GM23248 (cell line): Measurements from ENCODE around the gene MROH7. TPM values are rescaled to one million over a fixed set of nuclear protein-coding genes. Genes with fewer than 3 reads are reported as not detected.
"Not testable (repeated sequence)": the region's sequence is repeated elsewhere in the genome, so short reads cannot be mapped to it uniquely, and the experiment has no call there.

Experiments used
- DNase-seq: peaks from one replicate; pipeline ENCODE4 v3.0.0-alpha.2; 2015
- H2AFZ ChIP-seq: fragments of 200-600 bp; sonication (generic); 2 replicates; pipeline ENCODE4 v1.6.1; 2016; ENCODE audit warnings: antibody characterized with exemption
- H3F3A ChIP-seq: fragments of 200-600 bp; sonication (generic); 2 replicates; pipeline ENCODE4 v1.6.1; 2016; ENCODE audit warnings: mild to moderate bottlenecking, antibody characterized with exemption, mixed run types; ENCODE audit not compliant: insufficient read depth
- H3K27ac ChIP-seq: fragments of 200-600 bp; sonication (generic); 2 replicates; pipeline ENCODE4 v1.5.1; 2016; ENCODE audit warnings: mild to moderate bottlenecking
- H3K27me3 ChIP-seq: fragments of 200-600 bp; sonication (generic); replicated peaks from 2 replicates; pipeline ENCODE4 v1.6.1; 2016; ENCODE audit warnings: mild to moderate bottlenecking; ENCODE audit not compliant: insufficient read depth
- H3K36me3 ChIP-seq: fragments of 200-600 bp; sonication (generic); 2 replicates; pipeline ENCODE4 v1.6.1; 2016; ENCODE audit warnings: low read depth, mild to moderate bottlenecking
- H3K4me1 ChIP-seq: fragments of 200-600 bp; sonication (generic); 2 replicates; pipeline ENCODE4 v1.6.1; 2016; ENCODE audit warnings: mild to moderate bottlenecking; ENCODE audit not compliant: insufficient read depth
- H3K4me2 ChIP-seq: fragments of 200-600 bp; sonication (generic); one replicate; pipeline ENCODE4 v1.6.1; 2016; ENCODE audit warnings: mild to moderate bottlenecking; ENCODE audit not compliant: unreplicated experiment
- H3K4me3 ChIP-seq: fragments of 200-600 bp; sonication (generic); 2 replicates; pipeline ENCODE4 v1.5.1; 2016; ENCODE audit warnings: mild to moderate bottlenecking
- H3K79me2 ChIP-seq: fragments of 200-600 bp; sonication (generic); 2 replicates; pipeline ENCODE4 v1.6.1; 2016; ENCODE audit warnings: mild to moderate bottlenecking; ENCODE audit not compliant: insufficient read depth
- H3K9ac ChIP-seq: fragments of 200-600 bp; sonication (generic); 2 replicates; pipeline ENCODE4 v1.6.1; 2016; ENCODE audit warnings: mild to moderate bottlenecking
- H3K9me2 ChIP-seq: fragments of 200-600 bp; sonication (generic); 2 replicates; pipeline ENCODE4 v1.6.1; 2016; ENCODE audit warnings: mixed run types, mild to moderate bottlenecking, moderate library complexity; ENCODE audit not compliant: insufficient read depth
- H3K9me3 ChIP-seq: fragments of 200-600 bp; sonication (generic); one replicate; pipeline ENCODE4 v1.6.1; 2017; ENCODE audit warnings: low read depth
- H4K20me1 ChIP-seq: fragments of 200-600 bp; sonication (generic); 2 replicates; pipeline ENCODE4 v1.6.0; 2016; ENCODE audit not compliant: insufficient read depth
- EZH2 ChIP-seq: fragments of 200-600 bp; sonication (generic); IDR thresholded peaks from 2 replicates; pipeline ENCODE4 v1.6.1; 2018; ENCODE audit warnings: antibody characterized with exemption, mild to moderate bottlenecking; ENCODE audit not compliant: insufficient read depth, poor library complexity, severe bottlenecking
- EZH2phosphoT487 ChIP-seq: fragments of 200-600 bp; sonication (generic); IDR thresholded peaks from 2 replicates; pipeline ENCODE4 v1.6.1; 2018; ENCODE audit warnings: antibody characterized with exemption, moderate library complexity, mild to moderate bottlenecking, low read depth; ENCODE audit not compliant: insufficient read depth
- WGBS, 2 experiments: methylation state at CpG; one replicate each; pipeline ENCODE4 v1.1.6; 2015 to 2017; ENCODE audit warnings: low lambda C conversion rate in 2 of 2, low coverage in 1 of 2; ENCODE audit errors: missing lambda C conversion rate in 2 of 2; 5-methylcytosine and 5-hydroxymethylcytosine counted together
- in situ Hi-C: fragments of 300-500 bp; cut with MboI; formaldehyde crosslinking; loops from 2 replicates; pipeline ENCODE4 v1.15.0; 2020
- polyA plus RNA-seq: library from polyadenylated mRNA; unstranded; fragments of >200 nt; fragmentation: Nextera tagmentation; extraction: Ambion mirVana; gene quantifications from 2 replicates; pipeline ENCODE4 v1.2.1, GENCODE V29; 2016
- total RNA-seq: library from RNA; depleted of rRNA; stranded (reverse); fragments of >200 nt; shearing (Covaris generic); gene quantifications from 2 replicates; pipeline ENCODE4 v1.2.3, GENCODE V29; 2014

The MROH7 gene
- total and polyA plus RNA-seq, 2 experiments from 2014 or later: 0.13 to 0.65 TPM

DNA sequence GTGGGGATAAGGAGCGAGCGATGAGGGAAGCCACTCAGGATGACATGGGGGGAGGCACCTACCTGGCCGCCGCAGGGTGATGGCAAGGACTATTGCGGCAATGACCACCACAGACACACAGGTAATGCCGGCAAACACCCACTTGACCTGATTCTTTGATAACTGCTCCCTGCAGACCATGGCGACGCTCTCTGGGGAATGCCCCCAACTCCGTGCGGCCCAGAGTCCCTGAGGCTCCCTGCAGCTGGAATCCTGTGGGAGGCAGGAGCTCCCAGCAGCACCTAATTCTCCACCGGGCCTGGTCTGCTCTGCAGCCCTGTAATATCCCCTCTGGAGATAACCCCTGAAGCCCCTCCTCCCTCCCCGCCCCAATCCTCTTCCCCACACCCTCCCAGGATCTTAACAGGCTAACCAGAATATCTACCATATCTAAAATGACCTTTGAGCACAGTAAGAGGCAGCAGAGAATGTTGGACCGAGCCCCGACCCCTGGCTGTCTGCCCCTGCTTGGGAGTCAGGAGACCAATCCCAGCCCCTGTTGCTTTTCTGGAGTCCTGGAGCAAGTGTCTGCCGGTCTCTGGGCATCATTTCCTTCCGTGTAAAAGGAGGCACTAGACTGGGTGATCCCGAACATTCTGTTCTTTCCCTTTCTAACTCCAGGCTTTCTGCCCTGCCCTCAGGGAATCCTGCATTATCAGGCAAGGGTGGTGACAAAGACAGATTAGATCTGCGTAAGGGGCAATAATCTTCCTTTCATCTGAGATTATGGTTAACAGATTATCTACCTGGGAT, 18.2 kb upstream of the MROH7 start, which contains the start of gene FAM151A:
Gene FAM151A, minus strand, starts transcription at position 310 of the 792 bp plus-strand sequence. Its CDS starts 130 bp downstream, at position 180.
- no peaks in the 10 kb centered on the region for H3K9me2 ChIP-seq
- no peak within 1 kb of the TSS for H3K4me2 ChIP-seq
- no peaks in the 10 kb centered on the region for H3K9me3 ChIP-seq
- H3K4me1 ChIP-seq: no peaks in the 10 kb centered on the region
- no peak within 1 kb of the TSS for H3K27ac ChIP-seq
- TF ChIP-seq EZH2phosphoT487: no peak
- TF ChIP-seq EZH2: no peak
- no peaks in the 10 kb centered on the region for H3K36me3 ChIP-seq
- no peak within 1 kb of the TSS for H3K4me3 ChIP-seq
- no peak for DNase-seq
- no peaks in the 10 kb centered on the region for H3K79me2 ChIP-seq
- 66 to 68% methylated on average over 18 of the region's 18 CpGs for WGBS, 2 experiments
- in situ Hi-C loops: no loop called here
- H3K9ac ChIP-seq: no peak within 1 kb of the TSS
- H2AFZ ChIP-seq: no peak within 1 kb of the TSS
- no peaks in the 10 kb centered on the region for H4K20me1 ChIP-seq
- no peaks in the 10 kb centered on the region for H3K27me3 ChIP-seq
- no peaks in the 10 kb centered on the region for H3F3A ChIP-seq

DNA sequence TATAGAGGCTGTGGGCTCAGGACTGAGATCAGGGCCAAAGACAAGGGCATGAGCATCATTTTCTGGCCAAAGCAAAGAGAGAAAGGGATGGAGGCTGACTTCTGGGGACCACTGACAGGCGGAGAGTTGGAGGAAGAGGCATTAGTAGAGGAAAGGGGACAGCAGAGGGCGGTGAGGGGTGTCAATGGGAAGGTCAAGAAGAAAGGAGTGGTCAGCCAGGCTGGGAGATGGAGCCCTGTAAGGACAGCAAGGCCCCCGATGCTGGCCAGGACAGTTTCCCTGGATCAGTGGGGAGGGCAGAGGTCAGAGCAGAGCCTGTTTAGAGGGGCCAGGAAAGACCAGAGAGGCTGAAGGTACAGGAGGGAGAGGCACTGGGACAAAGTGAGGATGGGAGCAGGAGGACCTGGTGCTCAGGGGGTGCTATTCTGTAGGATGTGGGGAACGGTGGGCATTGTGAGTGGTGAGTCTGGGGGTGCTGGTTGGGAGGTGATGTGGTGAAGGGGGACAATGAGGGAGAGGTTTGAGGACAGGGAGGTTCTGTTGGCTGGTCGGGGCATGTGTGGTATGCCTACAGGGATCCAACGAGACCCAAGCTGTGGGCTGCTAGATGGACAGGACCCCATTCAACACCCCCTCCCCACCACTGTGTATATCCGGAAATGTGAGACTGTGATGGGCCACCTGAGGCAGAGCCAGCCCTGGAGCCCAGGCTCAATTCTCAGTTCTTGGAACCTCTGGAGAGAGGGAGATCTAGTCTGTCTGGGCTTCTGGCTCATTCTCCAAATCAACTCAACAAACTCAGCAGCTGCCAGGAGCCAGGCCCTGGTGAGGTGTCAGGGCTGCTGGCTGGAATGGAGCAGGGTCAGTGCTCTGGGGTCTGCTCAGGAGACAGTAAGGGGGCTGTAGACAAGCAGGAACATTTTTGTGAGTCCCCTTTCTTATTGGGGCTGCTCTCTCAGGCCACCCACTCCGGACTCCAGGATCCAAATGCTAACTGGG, 16.8 kb upstream of the MROH7 start:
- Histone ChIP-seq H3K4me1 (no peaks in the 10 kb centered on the region), H3K27me3 (no peaks in the 10 kb centered on the region), H3K4me3 (no peak overlapping the region), H3K4me2 (no peak overlapping the region), H3K9ac (no peak overlapping the region), H3F3A (no peaks in the 10 kb centered on the region), H3K79me2 (no peaks in the 10 kb centered on the region), H3K36me3 (no peaks in the 10 kb centered on the region), H2AFZ (no peak overlapping the region), H3K9me2 (no peaks in the 10 kb centered on the region), H4K20me1 (no peaks in the 10 kb centered on the region), H3K27ac (no peak overlapping the region), H3K9me3 (no peaks in the 10 kb centered on the region)
- TF ChIP-seq EZH2: no peak
- no peak for TF ChIP-seq EZH2phosphoT487
- WGBS, 2 experiments: 54 to 64% methylated on average over 8 of the region's 8 CpGs
- in situ Hi-C loops: no loop called here
- DNase-seq: no peak

DNA sequence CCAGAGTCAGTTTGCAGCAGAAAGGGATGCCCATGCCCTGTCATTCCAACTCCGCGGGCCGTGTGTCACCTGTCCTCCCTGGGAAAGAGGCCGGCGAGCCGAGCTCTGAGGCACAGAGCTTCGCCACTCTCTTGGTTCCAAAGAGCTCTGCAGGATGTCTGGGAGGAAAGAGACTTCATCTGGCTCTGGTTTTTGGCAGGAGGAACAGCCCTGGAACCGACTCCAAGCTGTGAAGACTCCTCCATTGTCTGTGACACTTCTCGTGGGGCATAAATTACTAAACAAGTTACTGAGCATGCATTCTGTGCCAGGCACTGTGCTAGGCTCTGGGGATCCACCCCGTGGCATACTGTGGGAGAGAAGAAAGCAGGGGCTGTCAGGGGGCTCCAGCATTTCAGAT, 14.4 kb upstream of the MROH7 start:
- H2AFZ ChIP-seq: no peak overlapping the region
- H3K4me1 ChIP-seq: no peaks in the 10 kb centered on the region
- H3F3A ChIP-seq: no peaks in the 10 kb centered on the region
- H3K4me3 ChIP-seq: no peak overlapping the region
- 48 to 50% methylated on average over 10 of the region's 10 CpGs for WGBS, 2 experiments
- H3K79me2 ChIP-seq: no peaks in the 10 kb centered on the region
- in situ Hi-C loops: no loop called here
- no peak for DNase-seq
- H3K9me2 ChIP-seq: no peaks in the 10 kb centered on the region
- H3K27me3 ChIP-seq: peaks cover 4% of the 10 kb centered on the region; the same call in 1 of the 2 replicates
- no peaks in the 10 kb centered on the region for H3K9me3 ChIP-seq
- H3K4me2 ChIP-seq: no peak overlapping the region
- H3K36me3 ChIP-seq: no peaks in the 10 kb centered on the region
- TF ChIP-seq EZH2phosphoT487: no peak
- no peak for TF ChIP-seq EZH2
- no peaks in the 10 kb centered on the region for H4K20me1 ChIP-seq
- no peak overlapping the region for H3K27ac ChIP-seq
- H3K9ac ChIP-seq: no peak overlapping the region

DNA sequence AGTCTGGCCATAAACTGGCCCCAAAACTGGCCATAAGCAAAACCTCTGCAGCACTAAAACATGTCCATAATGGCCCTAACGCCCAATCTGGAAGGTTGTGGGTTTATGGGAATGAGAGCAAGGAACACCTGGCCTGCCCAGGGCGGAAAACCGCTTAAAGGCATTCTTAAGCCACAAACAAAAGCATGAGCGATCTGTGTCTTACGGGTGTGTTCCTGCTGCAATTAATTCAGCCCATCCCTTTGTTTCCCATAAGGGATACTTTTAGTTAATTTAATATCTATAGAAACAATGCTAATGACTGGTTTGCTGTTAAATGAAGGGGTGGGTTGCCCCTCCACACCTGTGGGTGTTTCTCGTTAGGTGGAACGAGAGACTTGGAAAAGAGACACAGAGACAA, 5.8 kb upstream of the MROH7 start:
- H2AFZ ChIP-seq, H3K27me3 ChIP-seq, H4K20me1 ChIP-seq, H3K4me2 ChIP-seq, H3K36me3 ChIP-seq, H3F3A ChIP-seq, H3K79me2 ChIP-seq, H3K9me2 ChIP-seq, H3K9ac ChIP-seq, H3K4me3 ChIP-seq, H3K4me1 ChIP-seq, H3K27ac ChIP-seq, DNase-seq, in situ Hi-C loops, H3K9me3 ChIP-seq: not testable (repeated sequence)
- 80 to 85% methylated on average over 7 of the region's 7 CpGs for WGBS, 2 experiments

DNA sequence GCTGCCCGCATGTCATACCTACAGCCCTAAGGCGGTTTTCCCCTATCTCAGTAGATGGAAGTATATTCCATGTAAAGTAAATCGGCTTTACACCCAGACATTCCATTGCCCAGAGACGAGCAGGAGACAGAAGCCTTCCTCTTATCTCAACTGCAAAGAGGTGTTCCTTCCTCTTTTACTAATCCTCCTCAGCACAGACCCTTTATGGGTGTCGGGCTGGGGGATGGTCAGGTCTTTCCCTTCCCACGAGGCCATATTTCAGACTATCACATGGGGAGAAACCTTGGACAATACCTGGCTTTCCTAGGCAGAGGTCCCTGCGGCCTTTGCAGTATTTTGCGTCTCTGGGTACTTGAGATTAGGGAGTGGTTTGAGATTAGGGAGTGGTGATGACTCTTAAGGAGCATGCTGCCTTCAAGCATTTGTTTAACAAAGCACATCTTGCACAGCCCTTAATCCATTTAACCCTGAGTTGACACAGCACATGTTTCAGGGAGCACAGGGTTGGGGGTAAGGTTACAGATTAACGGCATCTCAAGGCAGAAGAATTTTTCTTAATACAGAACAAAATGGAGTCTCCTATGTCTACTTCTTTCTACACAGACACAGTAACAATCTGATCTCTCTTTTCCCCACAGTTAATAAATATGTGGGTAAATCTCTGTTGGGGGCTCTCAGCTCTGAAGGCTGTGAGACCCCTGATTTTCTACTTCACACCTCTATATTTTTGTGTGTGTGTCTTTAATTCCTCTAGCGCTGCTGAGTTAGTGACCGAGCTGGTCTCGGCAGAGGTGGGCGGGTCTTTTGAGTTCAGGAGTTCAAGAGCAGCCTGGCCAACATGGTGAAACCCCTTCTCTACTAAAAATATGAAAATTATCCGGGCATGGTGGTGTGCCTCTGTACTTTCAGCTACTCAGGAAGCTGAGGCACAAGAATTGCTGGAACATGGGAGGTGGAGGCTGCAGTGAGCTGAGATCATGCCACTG, 4.8 kb upstream of the MROH7 start:
- H3K36me3 ChIP-seq, in situ Hi-C loops, H3K9me2 ChIP-seq, H4K20me1 ChIP-seq, H3K4me2 ChIP-seq, H3K79me2 ChIP-seq, H3K4me1 ChIP-seq, DNase-seq, H3K27me3 ChIP-seq, H2AFZ ChIP-seq, H3F3A ChIP-seq, H3K27ac ChIP-seq, H3K4me3 ChIP-seq, H3K9ac ChIP-seq, H3K9me3 ChIP-seq: not testable (repeated sequence)
- WGBS, 2 experiments: 59 to 61% methylated on average over 14 of the region's 14 CpGs
